HG03039 (cell line): Measurements from ENCODE around the gene MIOS.
"Not testable (repeated sequence)": the region's sequence is repeated elsewhere in the genome, so short reads cannot be mapped to it uniquely, and the experiment has no call there.

Experiments
- ATAC-seq: cut with Tn5 transposase; IDR thresholded peaks from one replicate; pipeline ENCODE4 v1.9.1; 2021; ENCODE audit warnings: mild to moderate bottlenecking, moderate library complexity; ENCODE audit not compliant: unreplicated experiment

The MIOS gene

GRCh38 chr7:7554021-7554432 lies 12.7 kb upstream of the MIOS start:
- ATAC-seq: no peak

GRCh38 chr7:7554649-7555575 lies 11.8 kb upstream of the MIOS start:
- ATAC-seq: no peak

GRCh38 chr7:7556852-7557251 lies 9.8 kb upstream of the MIOS start:
- ATAC-seq: no peak

- ATAC-seq: no peak
Observed at GRCh38 chr7:7557252-7557651, 9.4 kb upstream of the MIOS start.

GRCh38 chr7:7561591-7561990 lies 5.1 kb upstream of the MIOS start:
- ATAC-seq: not testable (repeated sequence)

- ATAC-seq: no peak
Observed at GRCh38 chr7:7562736-7563135, 3.9 kb upstream of the MIOS start.

GRCh38 chr7:7563269-7563668 lies 3.4 kb upstream of the MIOS start:
- ATAC-seq: no peak

- ATAC-seq: no peak
Observed at GRCh38 chr7:7563813-7564212, 2.9 kb upstream of the MIOS start.

GRCh38 chr7:7564323-7564780 lies 2.3 kb upstream of the MIOS start:
- ATAC-seq: no peak

GRCh38 chr7:7565018-7565680 lies 1.5 kb upstream of the MIOS start:
- no peak for ATAC-seq

GRCh38 chr7:7565746-7566650 lies 686 bp upstream of the MIOS start:
- peak; percentile 10 for ATAC-seq

- ATAC-seq: no peak
Observed at GRCh38 chr7:7567898-7568531, 1.3 kb downstream of the MIOS start.

GRCh38 chr7:7568553-7568952 lies 1.9 kb downstream of the MIOS start:
- no peak for ATAC-seq

- ATAC-seq: no peak
Observed at GRCh38 chr7:7569081-7569527, 2.4 kb downstream of the MIOS start.

GRCh38 chr7:7569615-7570014 lies 2.9 kb downstream of the MIOS start:
- no peak for ATAC-seq

- ATAC-seq: no peak
Observed at GRCh38 chr7:7570584-7570983, 3.9 kb downstream of the MIOS start.

- no peak for ATAC-seq
Observed at GRCh38 chr7:7573701-7574100, 7.0 kb downstream of the MIOS start.

- ATAC-seq: no peak
Observed at GRCh38 chr7:7576344-7576743, 9.7 kb downstream of the MIOS start.

GRCh38 chr7:7577888-7578287 lies 11.2 kb downstream of the MIOS start:
- no peak for ATAC-seq

- no peak for ATAC-seq
Observed at GRCh38 chr7:7579638-7580037, 13.0 kb downstream of the MIOS start.
